SHP77 treated with DMSO at 0.1 percent for 48 hours (cell line): ENCODE data around the gene PAPOLB.
A peak's percentile ranks its signal among the peaks of the same experiment; 100 is the strongest.

Experiments used
- DNase-seq: peaks from one replicate; lab custom pipeline; 2025; lab: John Stamatoyannopoulos, UW

Gene PAPOLB

GRCh38 chr7:4842319-4843064 is 19.3 kb downstream of the PAPOLB start:
- no peak for DNase-seq

- no peak for DNase-seq
Observed at GRCh38 chr7:4841836-4842235, 20.0 kb downstream of the PAPOLB start.

- DNase-seq: no peak
Observed at GRCh38 chr7:4841007-4841784, 20.6 kb downstream of the PAPOLB start.

- no peak for DNase-seq
Observed at GRCh38 chr7:4840079-4840501, 21.7 kb downstream of the PAPOLB start.

- DNase-seq: no peak
Observed at GRCh38 chr7:4838626-4839334, 23.1 kb downstream of the PAPOLB start.

GRCh38 chr7:4837803-4838625 is 23.8 kb downstream of the PAPOLB start:
- DNase-seq: no peak

- DNase-seq: no peak
Observed at GRCh38 chr7:4837041-4837802, 24.6 kb downstream of the PAPOLB start.

- no peak for DNase-seq
Observed at GRCh38 chr7:4836206-4836661, 25.6 kb downstream of the PAPOLB start.

GRCh38 chr7:4835398-4836205 is 26.2 kb downstream of the PAPOLB start:
- no peak for DNase-seq

- no peak for DNase-seq
Observed at GRCh38 chr7:4834601-4835397, 27.0 kb downstream of the PAPOLB start.

- no peak for DNase-seq
Observed at GRCh38 chr7:4833691-4834600, 27.9 kb downstream of the PAPOLB start.

- no peak for DNase-seq
Observed at GRCh38 chr7:4833176-4833575, 28.7 kb downstream of the PAPOLB start.

- no peak for DNase-seq
Observed at GRCh38 chr7:4832711-4833110, 29.1 kb downstream of the PAPOLB start.

GRCh38 chr7:4831723-4832495 is 29.9 kb downstream of the PAPOLB start:
- DNase-seq: no peak

- DNase-seq: peak; percentile 71
Observed at GRCh38 chr7:4830176-4830575, 31.7 kb downstream of the PAPOLB start.

- no peak for DNase-seq
Observed at GRCh38 chr7:4828720-4829383, 33.0 kb downstream of the PAPOLB start.

GRCh38 chr7:4825081-4825480 is 36.7 kb downstream of the PAPOLB start:
- DNase-seq: no peak
